ENCODE data around the gene KCNK4. TPM values are rescaled to one million over a fixed set of nuclear protein-coding genes. Genes with fewer than 3 reads are reported as not detected.

KCNK4 gene
- total and polyA plus RNA-seq, 2 of the 13 experiments (the other 11 are each of a cell fraction or from before 2014, with no cell fraction given) = not detected

DNA sequence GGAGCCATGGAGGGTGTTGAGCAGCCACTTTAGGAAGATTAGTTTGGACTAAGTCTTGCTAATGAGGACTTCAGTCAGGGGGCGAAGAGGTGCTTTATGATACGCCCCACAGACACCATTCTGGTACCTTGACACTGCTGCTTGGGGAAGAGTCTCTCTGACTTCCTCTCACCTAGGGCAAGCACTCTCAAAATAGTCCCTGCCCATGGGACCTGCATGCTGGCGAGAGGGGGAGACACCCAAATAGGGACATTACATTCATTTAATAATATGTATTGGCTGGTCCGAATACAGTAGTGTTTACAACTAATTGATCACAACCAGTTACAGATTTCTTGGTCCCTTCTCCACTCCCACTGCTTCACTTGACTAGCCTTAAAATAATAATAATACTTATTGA lies 4.7 kb downstream of the KCNK4 start (continued):
- no peak for TF ChIP-seq ZMYM3 (CRISPR knock-in tag; IDR thresholded peaks at IDR 0.05)
- TF ChIP-seq ZNF678 (CRISPR knock-in tag; IDR thresholded peaks at IDR 0.05) = no peak
- TF ChIP-seq KLF13 (CRISPR knock-in tag; IDR thresholded peaks at IDR 0.05) = no peak

DNA sequence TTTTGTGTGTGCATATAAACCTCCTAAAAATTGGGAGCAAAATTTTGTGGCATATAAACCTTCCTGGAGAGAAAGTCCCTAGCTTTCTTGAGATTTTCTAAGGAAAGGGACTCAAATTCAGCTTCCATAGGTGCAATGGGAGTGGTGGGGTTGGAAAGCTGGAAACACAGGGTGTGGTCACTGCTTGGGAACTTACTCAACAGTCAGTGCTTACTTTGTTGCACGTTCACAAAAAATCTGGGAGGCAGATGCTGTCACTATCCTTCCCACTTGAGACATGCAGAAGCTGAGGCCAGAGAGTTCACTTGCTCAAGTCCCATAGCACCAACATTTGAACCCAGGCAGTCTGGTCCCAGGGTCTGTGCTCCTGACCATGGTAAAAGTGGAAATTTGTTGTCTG lies 5.1 kb downstream of the KCNK4 start:
- POLR2A ChIA-PET = no interaction called here
- no peak overlapping the region for H2AFZ ChIP-seq (ENCODE audit: low read length)
- ATAC-seq (no peak), DNase-seq (ENCODE audit: low spot score) (no peak), FAIRE-seq (no peak)
- WGBS (ENCODE audit: low lambda C conversion rate) = 0% methylated on average over 1 of the region's 1 CpG
- no peak overlapping the region for H3K27ac ChIP-seq (ENCODE audit: extremely low read length, insufficient read depth, low read length)
- 0 out of 2 replicates have a peak, but pooled peaks cover 5% of the 10 kb centered on the region for H4K20me1 ChIP-seq (ENCODE audit: insufficient read depth, low read length)
- CTCF ChIA-PET (ENCODE audit: low intra/inter-chr PET ratio, low total read pairs) = no interaction called here
- H3K4me2 ChIP-seq (ENCODE audit: low read depth, low read length) = no peak overlapping the region
- no TSS peak for BruUV-seq (replicated peaks)
- H3K4me3 ChIP-seq (replicated peaks in 1 of 3; ENCODE audit: insufficient read depth in 1 of 3, low read depth in 2 of 3, low read length in 3 of 3) = no peak overlapping the region
- H3K27me3 ChIP-seq (ENCODE audit: control insufficient read depth in 1 of 2, insufficient read depth in 2 of 2, low read length in 2 of 2) = peaks cover 35 to 90% of the 10 kb centered on the region in 2 experiments
- intact Hi-C loops (cut with micrococcal nuclease; ENCODE audit: unreplicated experiment) = no loop called here
- peaks cover 18% of the 10 kb centered on the region for H3K4me1 ChIP-seq (ENCODE audit: insufficient read depth, low read length)
- in situ Hi-C loops (cut with HindIII; ENCODE audit: extremely low pct_ligation_motif_present, low pct_unique_long_range_greater_than_20kb) = no loop called here
- H3K9me3 ChIP-seq (ENCODE audit: low read length) = no peaks in the 10 kb centered on the region
- H3K9ac ChIP-seq (ENCODE audit: insufficient read depth, low read depth, low read length) = no peak overlapping the region
- no peaks in the 10 kb centered on the region for H3K36me3 ChIP-seq (replicated peaks in 1 of 2; ENCODE audit: control insufficient read depth in 1 of 2, insufficient read depth in 2 of 2, low read length in 2 of 2)
- H3K79me2 ChIP-seq (ENCODE audit: insufficient read depth, low read length) = no peaks in the 10 kb centered on the region
- TF ChIP-seq SMYD3 (CRISPR knock-in tag; IDR thresholded peaks at IDR 0.05) (no peak), MEIS2 (CRISPR knock-in tag; IDR thresholded peaks at IDR 0.05) (no peak)

DNA sequence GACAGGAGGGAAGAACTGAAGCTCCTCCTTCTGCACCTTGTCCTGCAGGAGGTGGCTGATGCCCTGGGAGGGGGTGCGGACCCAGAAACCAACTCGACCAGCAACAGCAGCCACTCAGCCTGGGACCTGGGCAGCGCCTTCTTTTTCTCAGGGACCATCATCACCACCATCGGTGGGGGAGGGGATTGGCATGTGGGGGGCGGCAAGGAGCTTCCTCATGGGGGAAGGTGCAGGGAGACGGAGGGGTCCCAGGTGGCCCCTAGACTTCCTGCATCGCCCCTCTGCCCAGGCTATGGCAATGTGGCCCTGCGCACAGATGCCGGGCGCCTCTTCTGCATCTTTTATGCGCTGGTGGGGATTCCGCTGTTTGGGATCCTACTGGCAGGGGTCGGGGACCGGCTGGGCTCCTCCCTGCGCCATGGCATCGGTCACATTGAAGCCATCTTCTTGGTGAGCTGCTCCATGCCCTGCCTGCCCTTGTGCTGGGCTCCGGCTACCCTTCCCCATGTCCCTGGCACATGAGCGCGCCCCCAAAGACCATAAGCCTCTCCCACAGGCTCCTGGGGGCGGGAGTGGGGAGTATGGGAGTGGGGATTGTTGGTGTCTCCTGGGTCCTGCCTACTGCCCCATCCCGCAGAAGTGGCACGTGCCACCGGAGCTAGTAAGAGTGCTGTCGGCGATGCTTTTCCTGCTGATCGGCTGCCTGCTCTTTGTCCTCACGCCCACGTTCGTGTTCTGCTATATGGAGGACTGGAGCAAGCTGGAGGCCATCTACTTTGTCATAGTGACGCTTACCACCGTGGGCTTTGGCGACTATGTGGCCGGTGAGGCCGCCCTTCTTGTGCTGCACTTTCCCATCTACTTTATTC lies 6.0 kb downstream of the KCNK4 start:
- BruUV-seq (replicated peaks) = no TSS peak
- 0 out of 2 replicates have a peak, but pooled peaks cover 5% of the 10 kb centered on the region for H4K20me1 ChIP-seq (ENCODE audit: insufficient read depth, low read length)
- H3K27me3 ChIP-seq (ENCODE audit: control insufficient read depth in 1 of 2, insufficient read depth in 2 of 2, low read length in 2 of 2) = peaks cover 35 to 84% of the 10 kb centered on the region in 2 experiments
- DNase-seq (ENCODE audit: low spot score) = no peak
- ChIA-PET POLR2A (no interaction called here), CTCF (ENCODE audit: low intra/inter-chr PET ratio, low total read pairs) (no interaction called here)
- TF ChIP-seq ZNF678 (CRISPR knock-in tag; IDR thresholded peaks at IDR 0.05) (no peak), EP300 (IDR thresholded peaks at IDR 0.05; ENCODE audit: low read depth in 2 of 2, low read length in 2 of 2) (no peak), EP300 (CRISPR knock-in tag; IDR thresholded peaks at IDR 0.05; ENCODE audit: borderline replicate concordance) (no peak), BHLHE40 (IDR thresholded peaks at IDR 0.05; ENCODE audit: low read length) (peak; percentile 39; the same call in 1 of the 2 replicates), ZC3H4 (CRISPR knock-in tag; IDR thresholded peaks at IDR 0.05; ENCODE audit: borderline replicate concordance) (no peak), CENPT (CRISPR knock-in tag; IDR thresholded peaks at IDR 0.05; ENCODE audit: low read depth) (no peak)
- peaks cover 24% of the 10 kb centered on the region for H3K4me1 ChIP-seq (ENCODE audit: insufficient read depth, low read length)
- H3K27ac ChIP-seq (ENCODE audit: extremely low read length, insufficient read depth, low read length) = no peak overlapping the region
- no peaks in the 10 kb centered on the region for H3K79me2 ChIP-seq (ENCODE audit: insufficient read depth, low read length)
- FAIRE-seq = no peak
- in situ Hi-C loops (cut with HindIII; ENCODE audit: extremely low pct_ligation_motif_present, low pct_unique_long_range_greater_than_20kb) (no loop called here), intact Hi-C loops (cut with micrococcal nuclease; ENCODE audit: unreplicated experiment) (no loop called here)
- H3K9me3 ChIP-seq (ENCODE audit: low read length) = no peaks in the 10 kb centered on the region
- 29% methylated on average over 19 of the region's 34 CpGs for WGBS (ENCODE audit: low lambda C conversion rate)
- no peak overlapping the region for H3K4me2 ChIP-seq (ENCODE audit: low read depth, low read length)
- ATAC-seq = no peak
- H3K4me3 ChIP-seq (replicated peaks in 1 of 3; ENCODE audit: insufficient read depth in 1 of 3, low read depth in 2 of 3, low read length in 3 of 3) = no peak overlapping the region
- H2AFZ ChIP-seq (ENCODE audit: low read length) = no peak overlapping the region
- no peaks in the 10 kb centered on the region for H3K36me3 ChIP-seq (replicated peaks in 1 of 2; ENCODE audit: control insufficient read depth in 1 of 2, insufficient read depth in 2 of 2, low read length in 2 of 2)
- no peak overlapping the region for H3K9ac ChIP-seq (ENCODE audit: insufficient read depth, low read depth, low read length)

All from HepG2 (cell line).